HCEC 1CT (cell line): ENCODE results near the gene ARHGAP42.

Experiments used
- DNase-seq: peaks from one replicate; pipeline ENCODE4 v3.0.0-alpha.2; 2017

Gene ARHGAP42

DNA sequence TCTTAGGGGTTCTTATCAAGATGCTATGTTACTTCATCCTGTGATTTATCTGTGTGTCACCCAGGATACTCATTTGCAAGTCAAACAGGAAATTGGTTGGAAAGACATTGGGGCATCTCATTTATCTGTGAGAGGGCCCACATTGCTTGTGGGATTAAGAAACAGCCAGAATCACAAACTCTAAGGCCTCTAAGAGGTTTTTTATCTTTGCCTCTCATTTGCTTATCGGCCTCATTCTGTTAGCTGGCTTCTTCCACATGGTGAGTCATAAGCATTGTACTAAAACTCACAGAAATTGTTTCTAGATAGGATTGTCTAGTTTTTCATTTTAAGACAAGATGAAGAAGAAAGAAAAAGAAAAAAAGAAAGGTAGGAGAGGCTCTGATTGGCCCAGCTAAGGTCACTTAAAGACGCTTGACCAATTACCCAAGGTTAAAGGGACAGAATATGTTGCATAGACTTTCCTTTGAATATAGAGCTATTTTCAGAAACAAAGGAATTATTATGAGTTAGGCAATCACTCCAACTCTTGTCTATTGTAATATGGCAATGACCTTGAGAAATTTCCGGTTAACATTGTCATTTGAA, 121.9 kb downstream of the ARHGAP42 start:
- peak; percentile 56 for DNase-seq

- DNase-seq = peak; percentile 44
Observed at GRCh38 chr11:100810146-100810545, 123.1 kb downstream of the ARHGAP42 start.

- DNase-seq = no peak
Observed at GRCh38 chr11:100810666-100811065, 123.6 kb downstream of the ARHGAP42 start.

- no peak for DNase-seq
Observed at GRCh38 chr11:100812517-100812916, 125.4 kb downstream of the ARHGAP42 start.

DNA sequence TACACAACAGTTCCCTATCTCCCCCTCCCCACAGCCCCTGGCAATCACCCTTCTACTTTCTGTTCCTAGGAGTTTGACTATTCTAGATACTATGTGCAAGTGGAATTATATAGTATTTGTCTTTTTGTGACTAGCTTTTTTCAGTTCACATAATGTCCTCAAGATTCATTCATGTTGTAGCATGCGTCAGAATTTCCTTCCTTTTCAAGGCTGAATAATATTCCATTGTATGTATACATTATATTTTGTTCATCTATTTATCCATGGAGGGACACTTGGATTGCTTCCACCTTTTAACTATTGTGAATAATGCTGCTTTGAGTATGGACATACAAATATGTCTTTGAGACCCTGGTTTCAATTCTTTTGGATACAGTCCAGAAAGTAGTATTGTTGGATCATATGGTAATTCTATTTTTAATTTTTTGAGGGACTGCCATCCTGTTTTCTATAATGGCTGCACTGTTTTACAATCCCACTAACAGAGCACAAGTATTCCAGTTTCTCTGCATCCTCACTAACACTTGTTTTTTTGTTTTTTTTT, 128.8 kb downstream of the ARHGAP42 start:
- no peak for DNase-seq

- no peak for DNase-seq
Observed at GRCh38 chr11:100816823-100817222, 129.7 kb downstream of the ARHGAP42 start.

DNA sequence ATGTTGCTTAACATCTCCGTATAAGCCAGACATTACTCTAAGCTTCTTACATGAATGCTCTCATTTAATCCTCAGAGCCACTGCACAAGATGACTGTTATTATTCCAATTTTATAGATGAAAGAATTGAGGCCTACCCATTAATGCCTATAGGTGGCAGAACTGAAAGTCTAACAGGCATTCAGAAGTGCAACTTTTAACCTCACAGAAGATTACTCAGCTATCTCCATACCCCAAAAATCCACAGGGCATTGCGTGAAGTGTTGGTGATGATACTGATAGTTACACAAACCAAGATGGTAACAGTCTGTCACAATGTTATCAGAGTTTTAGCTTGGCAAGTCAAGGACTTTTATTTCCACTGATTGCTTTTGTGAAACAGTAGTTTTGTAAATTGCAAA, 130.5 kb downstream of the ARHGAP42 start:
- no peak for DNase-seq

DNA sequence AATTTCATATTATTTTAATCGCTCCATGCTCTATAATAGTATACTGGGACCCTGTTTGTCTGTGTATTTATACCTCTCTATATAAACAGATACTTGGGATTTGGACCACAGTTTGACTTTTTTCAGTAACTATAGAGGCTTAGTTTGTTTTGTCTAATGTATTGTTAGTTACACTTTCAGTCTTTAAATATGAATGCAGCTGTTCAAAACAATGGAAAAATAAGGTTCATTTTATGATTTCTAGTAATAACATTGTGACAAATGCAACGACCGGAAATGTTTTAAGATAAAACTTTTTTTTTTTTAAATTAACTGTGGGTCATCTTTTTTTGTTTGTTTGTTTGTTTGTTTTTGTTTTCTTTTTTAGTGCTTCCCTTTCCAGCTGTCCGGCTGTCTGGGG, 133.5 kb downstream of the ARHGAP42 start:
- no peak for DNase-seq

DNA sequence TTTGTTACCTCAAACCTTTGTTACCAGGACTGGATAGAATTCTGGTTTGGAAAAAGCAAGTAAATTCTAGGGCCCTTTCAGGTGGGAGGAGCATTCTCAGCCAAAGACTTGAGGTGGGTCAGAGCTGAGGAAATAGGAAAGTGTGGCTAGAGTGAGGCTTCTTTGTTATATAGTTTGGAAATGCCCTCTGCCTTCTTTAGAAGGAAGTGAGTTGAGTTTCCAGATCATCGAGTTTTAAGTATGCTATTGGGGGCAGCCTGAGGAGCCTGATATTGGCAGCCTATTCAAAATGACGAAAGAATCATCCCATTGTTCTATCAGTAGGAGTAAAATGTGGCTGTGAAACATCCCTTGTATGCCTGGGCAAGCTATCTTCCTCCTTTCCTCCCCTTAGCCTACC, 134.1 kb downstream of the ARHGAP42 start:
- no peak for DNase-seq

GRCh38 chr11:100823360-100823759, 136.3 kb downstream of the ARHGAP42 start:
- peak; percentile 49 for DNase-seq

- no peak for DNase-seq
Observed at GRCh38 chr11:100824041-100824809, 137.1 kb downstream of the ARHGAP42 start.

GRCh38 chr11:100825626-100826025, 138.5 kb downstream of the ARHGAP42 start:
- no peak for DNase-seq

DNA sequence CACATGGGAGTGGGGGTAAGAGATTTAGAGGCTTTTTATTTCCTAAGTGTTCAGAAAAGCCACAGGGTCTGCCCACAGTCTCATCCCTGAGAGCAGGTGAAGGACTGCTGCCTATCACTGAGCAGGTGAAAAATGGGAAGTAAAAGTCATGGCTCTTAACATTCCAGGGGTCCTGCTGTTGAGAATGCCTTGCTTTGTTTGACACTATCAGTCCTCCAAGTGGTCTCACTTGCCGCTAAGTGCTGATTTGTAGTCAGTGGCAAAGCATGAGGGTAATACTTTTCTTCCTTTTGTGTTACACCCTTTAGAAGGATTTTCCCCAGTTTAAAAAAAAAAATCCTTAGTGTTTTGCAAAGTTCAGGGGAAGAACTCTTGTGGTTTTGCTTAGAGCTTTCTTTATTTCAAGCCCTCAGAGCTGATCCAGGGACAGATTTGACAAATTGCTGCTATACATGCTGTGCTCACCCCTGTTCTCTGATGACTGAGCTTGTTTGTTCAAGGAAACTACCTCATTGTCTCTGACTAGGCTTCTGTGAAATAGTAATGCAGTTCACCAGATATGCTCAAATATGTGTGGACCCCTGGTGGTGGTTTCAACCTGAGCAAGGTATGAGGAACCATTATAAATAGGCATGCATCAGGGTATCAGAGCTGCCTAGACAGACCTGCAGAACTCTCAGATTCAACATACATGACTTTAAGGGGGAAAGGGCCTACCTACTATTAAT, 141.0 kb downstream of the ARHGAP42 start:
- peak; percentile 18 for DNase-seq

DNA sequence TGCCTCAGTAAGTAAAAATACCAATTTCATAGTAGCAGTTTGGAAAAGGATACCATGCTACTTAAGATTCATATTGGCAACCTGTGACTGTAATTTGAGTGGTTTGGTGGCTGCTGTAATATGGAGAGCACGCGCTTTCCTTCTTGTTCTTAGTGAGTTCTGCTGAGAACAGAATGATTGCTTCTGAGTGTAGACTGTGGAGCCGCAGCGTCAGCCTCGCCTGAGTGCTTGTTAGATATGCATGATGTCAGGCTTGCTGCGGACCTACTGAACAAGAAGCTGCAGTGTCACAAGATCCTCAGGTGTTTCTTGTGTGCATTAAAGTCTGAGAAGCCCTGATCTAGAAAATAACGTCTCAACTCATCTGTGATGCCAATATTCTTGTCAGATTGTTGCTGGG, 143.2 kb downstream of the ARHGAP42 start:
- no peak for DNase-seq

- peak; percentile 84 for DNase-seq
Observed at GRCh38 chr11:100830978-100831732, 144.1 kb downstream of the ARHGAP42 start.

- peak; percentile 52 for DNase-seq
Observed at GRCh38 chr11:100831929-100832494, 144.9 kb downstream of the ARHGAP42 start.

DNA sequence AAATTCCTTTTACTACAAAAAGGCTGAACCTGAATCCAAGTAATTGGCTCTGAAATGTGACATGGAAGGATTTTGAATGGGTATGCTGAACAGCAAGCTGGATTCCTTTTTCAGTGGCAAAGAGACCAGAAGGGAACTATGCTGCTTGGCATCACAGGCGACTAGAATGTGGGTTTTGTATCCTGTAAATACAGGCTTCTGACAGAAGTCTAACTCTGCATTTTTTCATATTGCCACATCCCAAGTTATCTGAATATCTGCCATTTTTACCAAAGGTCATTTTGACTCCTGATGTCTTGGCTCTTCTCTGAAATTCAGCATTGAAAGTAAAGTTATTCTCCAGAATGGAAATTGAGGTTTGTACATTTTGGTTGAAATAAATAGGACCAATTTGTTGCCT, 145.7 kb downstream of the ARHGAP42 start:
- no peak for DNase-seq

DNA sequence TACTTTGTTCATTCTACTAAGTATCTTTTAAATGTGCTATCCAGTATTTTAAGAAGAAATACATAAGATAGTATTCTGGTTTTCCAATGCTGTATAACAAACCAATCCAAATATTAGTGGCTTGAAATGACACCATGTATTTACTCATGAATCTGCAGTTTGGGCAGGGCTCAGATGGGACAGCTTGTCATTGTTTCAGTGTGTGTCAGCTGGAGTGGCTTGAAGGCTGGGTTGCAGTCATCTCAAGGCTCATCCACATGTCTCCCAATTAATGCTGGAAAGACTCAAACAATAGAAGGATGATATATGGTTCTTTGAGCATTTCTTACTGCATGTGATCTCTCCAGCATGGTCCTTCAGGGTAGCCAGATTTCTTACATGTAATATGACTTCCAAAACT, 146.2 kb downstream of the ARHGAP42 start:
- DNase-seq = no peak

DNA sequence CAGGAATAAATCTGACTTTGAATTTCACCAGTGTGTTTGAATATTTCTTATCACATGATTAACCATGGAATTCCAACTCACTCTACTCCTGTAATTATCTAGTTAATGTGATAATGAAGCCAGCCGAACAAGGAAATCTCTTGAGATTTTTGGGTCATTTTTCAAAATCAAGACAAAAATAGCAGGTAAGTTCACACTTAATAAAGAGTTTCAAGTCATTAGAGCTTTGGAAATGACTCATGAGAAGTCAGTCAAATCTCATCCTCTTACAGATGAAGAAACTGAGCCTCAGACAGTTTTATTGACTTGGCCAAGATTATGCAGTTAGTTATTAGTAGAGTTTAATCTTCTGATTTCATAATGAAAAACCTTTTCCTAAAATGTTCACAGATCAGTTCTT, 148.8 kb downstream of the ARHGAP42 start:
- DNase-seq = no peak

DNA sequence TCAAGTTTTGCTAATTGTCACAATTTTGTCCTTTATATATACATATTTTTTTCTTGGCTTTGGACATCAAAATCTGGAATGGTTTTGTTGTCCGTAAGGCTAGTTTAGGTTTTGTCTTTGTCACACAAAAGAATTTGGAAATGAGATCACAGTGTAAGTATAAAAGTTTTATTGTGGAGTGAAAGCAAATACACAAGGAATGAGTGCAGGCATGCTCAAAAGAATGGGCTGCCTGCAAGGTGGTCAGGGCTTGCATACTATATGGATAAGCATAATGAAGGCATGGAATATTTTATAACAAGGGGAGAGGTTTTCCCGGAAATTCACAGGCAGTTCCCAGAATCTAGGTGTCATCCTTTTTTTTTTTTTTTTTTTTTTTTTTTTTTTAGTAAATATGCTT, 150.2 kb downstream of the ARHGAP42 start:
- DNase-seq = no peak

DNA sequence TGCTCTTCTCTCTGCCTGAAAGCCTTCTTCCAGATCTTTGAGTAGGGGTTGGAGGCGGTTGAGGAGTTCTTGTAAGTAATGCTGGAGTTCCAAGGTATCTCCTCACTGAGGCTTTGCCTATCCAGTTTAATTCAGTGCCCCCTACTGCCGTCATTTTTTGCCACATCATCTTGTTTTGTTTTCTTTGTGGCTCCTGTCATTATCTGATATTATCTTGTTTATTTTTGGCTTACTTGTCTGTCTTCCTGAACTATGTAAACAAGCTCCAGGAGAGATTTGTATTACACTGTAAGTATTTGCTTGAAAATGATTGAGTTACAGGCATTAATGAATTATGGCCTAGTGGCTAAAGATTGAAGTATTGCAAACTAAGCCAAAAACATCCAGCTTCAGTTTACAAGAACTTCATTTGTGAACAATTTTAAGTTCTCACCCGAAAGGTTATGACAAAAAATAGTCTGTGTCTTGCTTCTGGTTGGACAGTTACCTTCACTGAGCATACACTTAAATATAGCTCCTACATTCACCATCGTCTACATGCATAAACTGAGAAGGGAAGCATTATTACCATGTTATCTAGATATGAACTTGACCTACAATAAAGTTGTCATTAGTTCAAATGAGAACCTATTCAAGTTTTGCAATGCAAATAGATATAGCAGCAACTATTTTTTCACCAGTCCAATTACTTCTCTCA, 154.8 kb downstream of the ARHGAP42 start:
- DNase-seq = no peak

GRCh38 chr11:100847696-100848216, 160.7 kb downstream of the ARHGAP42 start:
- no peak for DNase-seq
